Testis (tissue), 2 donors: Measurements from ENCODE around the gene ENAH.

ENCODE experiments used
- POLR2A ChIP-seq: fragments of 450-650 bp; IDR thresholded peaks from one replicate; pipeline ENCODE4 v1.6.1; 2017; ENCODE audit warnings: antibody characterized with exemption, mild to moderate bottlenecking, moderate library complexity
- TF ChIP-seq, protein P1 (sequence below), 3 experiments: fragments of 450-650 bp in 2 of 3; fragments of 200-600 bp in 1 of 3; sonication (generic) in 1 of 3; IDR thresholded peaks; one replicate each; pipeline ENCODE4 v1.5.1; 2016 to 2019; ENCODE audit warnings: antibody characterized with exemption in 3 of 3, mild to moderate bottlenecking in 2 of 3, moderate library complexity in 1 of 3

DNA sequence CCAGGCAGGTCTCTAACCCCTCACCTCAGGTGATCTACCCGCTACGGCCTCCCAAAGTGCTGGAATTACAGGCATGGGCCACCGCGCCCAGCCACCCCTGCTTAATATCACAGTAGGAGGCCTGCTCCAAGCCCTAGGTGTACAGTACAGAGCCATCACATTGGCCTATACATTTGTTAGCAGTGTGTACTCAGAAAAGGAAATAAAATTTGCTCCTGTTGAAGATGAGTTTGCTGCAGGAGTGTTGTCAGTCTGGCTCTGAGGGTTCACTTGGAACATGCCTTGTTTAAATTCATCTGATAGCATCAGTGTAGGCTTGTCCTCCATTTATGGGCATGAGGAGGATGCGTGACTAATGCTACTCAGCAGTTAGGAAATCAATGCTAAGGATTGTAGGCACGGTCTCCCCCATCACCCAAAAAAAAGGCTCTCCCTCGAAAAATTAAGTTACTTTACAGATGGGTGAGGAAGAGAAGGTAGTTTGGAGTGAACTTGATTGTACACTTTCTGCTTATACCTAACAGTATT is 4.6 kb upstream of the ENAH start:
- TF ChIP-seq, protein P1, sequence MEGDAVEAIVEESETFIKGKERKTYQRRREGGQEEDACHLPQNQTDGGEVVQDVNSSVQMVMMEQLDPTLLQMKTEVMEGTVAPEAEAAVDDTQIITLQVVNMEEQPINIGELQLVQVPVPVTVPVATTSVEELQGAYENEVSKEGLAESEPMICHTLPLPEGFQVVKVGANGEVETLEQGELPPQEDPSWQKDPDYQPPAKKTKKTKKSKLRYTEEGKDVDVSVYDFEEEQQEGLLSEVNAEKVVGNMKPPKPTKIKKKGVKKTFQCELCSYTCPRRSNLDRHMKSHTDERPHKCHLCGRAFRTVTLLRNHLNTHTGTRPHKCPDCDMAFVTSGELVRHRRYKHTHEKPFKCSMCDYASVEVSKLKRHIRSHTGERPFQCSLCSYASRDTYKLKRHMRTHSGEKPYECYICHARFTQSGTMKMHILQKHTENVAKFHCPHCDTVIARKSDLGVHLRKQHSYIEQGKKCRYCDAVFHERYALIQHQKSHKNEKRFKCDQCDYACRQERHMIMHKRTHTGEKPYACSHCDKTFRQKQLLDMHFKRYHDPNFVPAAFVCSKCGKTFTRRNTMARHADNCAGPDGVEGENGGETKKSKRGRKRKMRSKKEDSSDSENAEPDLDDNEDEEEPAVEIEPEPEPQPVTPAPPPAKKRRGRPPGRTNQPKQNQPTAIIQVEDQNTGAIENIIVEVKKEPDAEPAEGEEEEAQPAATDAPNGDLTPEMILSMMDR (IDR thresholded peaks at IDR 0.05): no peak
- TF ChIP-seq POLR2A: no peak
